CD4-positive, alpha-beta T cell treated with Interleukin-6 at 100 ng/mL for 8 hours (primary cell): ENCODE data around the gene THTPA.

Experiments
- DNase-seq: peaks from one replicate; pipeline ENCODE4 v3.0.0-alpha.2; 2020; ENCODE audit warnings: mixed read lengths, low spot score

THTPA gene, protein sequence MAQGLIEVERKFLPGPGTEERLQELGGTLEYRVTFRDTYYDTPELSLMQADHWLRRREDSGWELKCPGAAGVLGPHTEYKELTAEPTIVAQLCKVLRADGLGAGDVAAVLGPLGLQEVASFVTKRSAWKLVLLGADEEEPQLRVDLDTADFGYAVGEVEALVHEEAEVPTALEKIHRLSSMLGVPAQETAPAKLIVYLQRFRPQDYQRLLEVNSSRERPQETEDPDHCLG

DNA sequence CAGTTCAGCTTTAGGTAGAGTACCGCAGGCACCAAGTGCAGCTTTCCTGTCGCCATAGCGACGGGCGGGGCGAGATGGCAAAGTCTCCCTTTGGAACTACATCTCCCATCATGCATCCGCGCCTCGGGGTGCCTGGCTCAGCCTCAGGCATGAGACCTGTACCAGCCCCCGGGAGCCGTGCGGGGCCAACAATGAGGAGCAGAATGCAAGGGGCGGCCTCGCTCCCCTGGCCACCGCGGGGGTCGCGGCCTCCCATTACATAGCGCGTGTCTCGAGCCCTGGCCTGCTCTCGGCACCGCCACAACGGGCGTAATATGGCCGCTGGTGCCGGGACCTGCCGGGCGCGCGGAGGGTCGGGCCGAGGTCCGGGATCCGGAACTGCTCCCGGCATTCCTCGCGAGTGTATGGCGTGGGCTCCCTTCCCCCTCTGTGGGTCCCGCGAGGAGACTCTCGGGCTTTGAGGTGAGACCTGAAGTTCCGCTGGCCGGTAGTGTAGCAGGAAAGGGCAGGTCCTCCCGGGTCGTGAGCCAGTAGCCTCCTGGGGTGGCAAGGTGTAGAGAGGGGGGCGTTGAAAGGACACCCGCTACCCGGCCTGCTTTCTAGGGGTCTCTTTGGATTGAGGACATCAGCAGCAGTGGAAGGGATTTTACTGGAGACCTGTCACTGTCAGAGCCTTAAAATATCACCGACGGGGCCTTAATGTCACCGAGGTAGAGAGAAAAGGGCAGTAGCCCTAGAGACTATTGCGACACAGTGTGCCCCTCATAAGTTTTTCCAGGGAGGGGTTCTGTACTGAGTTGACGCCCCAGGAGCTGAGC, at the start of gene THTPA:
THTPA (plus strand) TSS at position 390 of the 818 bp plus-strand sequence. CDS start 487 bp downstream, outside the sequence.
- DNase-seq, result peak; percentile 92

DNA sequence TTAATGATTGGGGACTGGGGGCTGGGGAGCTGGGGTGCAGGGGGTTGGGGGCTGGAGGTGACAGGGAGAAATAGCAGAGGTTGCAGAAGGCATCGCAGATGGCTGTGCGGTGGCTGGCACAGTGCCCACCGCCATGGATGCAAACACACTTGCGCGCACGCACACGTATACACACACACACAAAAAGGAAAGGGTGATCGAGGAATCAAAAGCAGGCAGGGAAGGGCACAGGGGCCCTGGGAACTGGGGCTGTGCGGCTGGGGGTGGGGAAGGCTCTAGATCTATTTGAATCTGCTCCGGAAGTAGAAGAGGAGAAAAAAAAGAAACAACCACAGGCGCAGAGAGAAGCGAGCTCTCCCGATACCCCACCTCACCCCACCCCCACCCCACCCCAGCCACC, 43.9 kb upstream of the THTPA start:
- peak; percentile 9 for DNase-seq

DNA sequence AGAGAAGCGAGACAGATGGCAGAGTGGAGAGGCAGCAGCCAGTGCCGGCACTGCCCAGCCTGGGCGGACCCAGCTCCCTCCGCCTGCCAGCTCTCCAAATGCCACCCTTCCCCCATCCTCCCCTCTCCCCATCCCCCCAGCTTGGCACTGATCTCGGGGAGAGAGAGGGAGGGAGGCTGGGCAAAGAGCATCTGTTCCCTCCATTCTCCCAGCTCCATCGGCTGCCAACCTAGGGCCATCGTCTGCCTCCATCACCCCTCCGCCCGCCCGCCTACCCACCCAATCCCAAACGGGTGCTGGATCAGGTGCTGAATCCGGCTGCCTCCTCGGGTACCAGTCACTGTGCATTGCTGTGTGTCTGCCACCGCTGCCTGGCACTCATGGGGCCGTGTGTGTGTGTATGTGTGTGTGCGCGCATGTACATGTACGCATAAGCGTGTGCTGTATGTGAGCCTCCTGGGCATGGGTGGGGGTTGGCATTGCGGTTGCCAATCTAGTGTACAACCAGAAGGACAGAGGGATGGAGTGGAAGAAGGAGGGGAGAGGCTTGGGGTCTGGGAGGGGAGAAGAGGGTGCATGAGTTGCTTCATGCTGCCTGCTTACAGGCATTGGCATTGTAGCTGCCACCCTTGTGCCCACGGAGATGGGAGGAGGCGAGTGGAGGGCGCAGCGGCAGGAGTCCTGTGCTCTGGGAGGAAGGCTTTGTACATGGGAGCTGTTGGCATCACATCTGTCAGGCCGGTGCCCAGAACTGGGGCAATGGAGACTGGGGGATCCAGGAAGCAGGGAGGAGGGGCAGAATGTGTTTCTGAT, 42.9 kb upstream of the THTPA start:
- no peak for DNase-seq

DNA sequence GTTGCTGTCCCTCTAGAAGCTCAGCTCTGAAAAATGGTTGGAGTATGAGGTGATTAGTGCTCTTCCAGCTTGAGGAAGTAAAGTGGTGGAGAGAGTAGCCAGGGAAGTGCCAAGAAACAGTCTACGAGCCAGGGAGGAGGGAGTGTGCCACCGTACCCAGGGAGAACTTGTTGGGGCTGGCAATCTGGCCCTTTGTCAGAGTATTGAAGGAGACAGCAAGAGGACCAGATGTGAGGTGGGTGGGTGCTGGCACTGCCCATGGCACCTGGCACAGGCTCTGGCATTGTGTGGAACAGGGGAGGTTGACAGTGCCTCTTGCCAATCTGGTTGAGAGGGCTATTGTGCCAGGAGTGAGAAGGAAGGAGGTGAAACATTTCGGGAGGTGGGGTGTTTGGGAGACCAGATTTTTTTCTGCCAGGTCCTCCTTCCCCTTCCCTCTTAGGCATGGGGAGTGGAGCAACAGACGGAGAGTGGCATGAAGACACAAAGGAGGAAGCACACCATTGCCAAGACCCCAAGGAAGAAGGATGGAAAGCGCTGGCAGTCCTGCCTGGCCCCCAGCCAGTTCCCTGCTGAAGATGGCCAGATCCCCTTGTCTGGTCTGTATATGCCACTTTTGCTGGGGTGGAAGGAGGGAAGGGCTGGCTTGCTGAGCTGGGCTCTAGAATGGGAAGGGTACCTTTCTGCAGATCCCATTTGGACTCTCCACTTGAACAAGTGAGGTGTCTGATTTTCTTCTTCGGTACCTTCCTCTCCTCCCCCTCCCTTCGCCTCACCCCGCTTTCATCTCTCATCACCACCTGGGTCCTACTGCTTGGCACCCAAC, 42.0 kb upstream of the THTPA start:
- no peak for DNase-seq

DNA sequence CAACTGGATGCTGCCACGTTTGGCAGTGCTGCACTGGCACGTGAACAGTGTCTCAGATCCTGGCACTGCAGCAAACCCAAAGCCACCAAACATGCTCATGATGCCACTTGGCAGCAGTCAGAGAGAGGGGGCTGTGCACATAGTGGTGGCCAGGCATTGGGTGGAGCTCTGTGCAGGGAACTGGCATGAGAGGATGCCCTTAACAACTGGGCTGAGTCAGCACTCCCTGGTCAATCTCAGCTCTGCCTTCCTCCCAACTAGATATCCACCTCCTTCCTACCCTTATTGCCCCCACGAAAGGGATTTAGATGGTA, 41.5 kb upstream of the THTPA start:
- DNase-seq, result no peak

DNA sequence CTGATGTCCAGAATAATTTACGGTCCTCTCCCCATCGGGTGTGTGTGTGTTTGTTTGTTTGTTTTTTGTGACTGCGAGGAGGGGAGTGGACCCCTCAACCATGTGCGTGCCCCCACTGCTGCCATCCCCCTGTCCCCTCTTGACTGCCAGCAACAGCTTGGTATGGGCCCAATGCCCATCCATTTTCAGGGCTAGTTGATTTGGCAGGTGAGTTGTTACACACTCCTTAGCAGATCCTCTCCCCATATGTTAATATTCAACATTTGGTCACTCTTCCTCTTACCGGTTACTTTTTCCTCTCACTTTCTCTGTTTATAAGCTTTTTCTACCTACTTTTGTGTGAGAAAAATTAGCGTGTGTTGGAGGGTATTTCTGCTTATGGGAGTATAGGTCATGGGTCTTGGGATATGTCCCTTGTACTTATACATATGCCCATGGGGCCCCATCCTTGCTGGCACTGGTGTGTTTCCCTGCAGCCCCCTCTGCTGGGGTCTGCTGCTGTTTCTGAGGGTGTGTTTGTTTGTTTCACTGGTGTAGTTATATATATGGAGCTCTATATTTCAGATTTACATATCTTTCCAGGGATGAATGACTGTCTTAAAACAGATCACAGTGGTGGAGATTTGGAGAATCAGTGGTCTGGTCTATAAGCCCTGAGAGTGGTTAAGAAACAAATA, 38.3 kb upstream of the THTPA start:
- DNase-seq, result no peak

DNA sequence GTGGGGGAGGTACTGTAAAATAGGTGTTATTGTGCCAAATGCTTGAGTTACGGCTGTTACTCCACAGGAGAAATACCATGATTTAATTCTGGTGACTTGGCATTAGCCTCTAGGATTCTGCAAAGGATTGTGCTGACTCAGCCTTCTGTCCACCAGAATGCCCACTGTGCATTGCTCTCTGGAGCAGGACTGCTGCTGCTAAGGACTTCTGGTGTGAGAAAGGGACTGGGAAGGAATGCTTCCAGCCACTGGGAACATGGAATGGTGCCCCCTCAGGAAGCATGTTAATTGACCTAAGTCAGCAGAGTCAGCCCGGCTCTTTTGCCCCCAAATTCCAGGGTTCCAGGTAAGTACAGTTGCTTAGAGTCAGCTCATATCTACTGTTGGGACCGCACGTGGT, 37.4 kb upstream of the THTPA start:
- no peak for DNase-seq

DNA sequence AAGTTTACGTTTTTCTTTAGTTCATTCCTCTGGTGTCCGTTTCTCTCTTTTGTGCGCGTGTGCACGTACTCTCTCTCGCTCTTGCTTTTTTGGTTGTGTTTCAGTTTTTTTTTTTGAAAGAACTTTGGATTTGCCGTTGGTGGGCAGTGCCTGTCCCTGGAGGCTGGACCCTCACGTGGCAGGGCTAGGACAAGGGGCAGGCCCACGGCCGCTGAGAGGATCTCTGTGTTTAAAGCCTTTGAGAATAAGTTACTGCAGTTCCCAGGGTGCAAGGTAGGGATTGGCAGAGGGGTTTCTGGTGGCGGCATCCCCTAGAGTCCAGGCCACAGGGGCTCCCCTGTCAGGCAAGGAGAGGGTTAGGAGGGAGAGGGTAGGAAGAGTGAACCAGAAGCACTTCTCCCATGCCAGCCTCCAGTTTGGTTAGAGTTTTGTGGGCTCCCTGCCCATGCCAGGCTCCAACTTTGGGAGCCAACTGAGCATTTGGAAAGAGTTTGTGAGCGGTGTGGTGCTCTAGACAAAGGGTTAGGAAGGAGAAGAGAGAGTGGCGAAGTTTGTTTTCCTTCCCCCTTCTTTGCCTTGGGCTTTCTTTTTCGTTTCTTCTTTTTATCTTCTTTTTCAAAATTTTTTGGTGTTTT, 35.1 kb upstream of the THTPA start:
- no peak for DNase-seq

DNA sequence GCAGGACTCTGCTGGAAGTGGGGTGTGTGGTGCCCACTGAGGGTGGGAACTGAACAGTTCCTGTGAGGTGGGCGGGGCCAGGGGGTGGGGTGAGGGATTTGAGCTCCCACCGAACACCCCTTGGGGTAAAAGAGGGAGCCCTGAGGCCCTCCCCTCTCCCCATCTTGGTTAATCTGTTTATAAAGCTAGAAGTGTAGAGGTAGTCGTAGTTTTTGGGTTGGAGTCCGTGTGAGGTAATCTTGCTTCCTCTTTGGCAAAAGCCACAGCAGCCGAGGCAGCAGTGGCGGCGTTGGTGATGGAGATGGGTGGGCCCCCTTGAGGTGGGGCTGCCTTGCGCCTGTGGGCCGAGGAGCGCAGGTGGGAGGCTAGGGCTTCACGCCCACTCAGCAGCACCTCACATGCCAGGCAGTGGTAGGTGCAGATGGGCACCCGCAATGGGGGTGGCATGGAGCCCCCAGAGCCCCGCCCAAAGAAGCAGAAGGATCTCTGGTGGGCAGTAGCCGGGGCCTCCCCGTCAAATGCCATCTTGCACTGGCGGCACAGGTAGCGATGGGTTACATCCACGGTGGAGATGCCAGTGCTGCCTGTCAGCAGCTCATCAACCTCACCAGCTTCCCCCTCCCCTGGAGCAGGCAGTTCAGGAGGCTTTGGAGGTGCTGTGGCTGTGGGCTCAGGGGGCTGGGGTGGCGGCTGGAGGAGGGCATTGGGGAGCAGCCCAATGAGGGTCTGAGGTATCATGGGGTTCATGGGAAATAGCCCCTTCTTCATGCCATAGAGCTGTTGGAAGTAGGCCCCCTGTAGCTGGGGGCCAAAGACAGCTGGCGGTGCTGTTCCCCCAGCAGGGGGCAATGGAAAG, 34.1 kb upstream of the THTPA start:
- DNase-seq, result no peak

DNA sequence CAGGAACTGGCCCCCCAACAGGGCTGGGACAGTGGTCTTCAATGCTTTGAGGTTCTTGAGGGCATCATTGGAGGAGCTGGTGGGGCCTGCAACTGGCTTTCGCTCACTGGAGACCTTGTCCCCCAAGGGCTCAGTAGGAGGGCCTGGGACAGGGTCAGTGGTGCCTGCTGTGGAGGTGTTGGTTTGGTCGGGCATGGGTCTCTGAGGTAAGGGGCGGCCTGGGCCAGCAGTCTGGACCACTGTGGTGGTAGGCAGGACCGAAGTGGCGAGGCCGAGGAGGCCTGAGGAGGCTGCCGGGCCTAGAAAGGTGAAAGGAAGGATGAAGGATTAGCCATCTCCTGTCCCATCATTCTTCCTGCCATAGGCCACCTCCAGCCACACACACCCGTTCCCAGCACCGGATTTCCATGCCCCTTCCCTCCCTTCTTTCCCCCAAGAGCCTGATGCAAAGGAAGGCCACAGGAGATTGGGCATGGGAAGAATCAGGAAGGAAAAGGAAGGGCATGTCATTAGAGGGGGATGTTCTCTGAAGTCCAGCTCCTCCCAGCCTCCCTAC, 33.4 kb upstream of the THTPA start:
- DNase-seq, result no peak

DNA sequence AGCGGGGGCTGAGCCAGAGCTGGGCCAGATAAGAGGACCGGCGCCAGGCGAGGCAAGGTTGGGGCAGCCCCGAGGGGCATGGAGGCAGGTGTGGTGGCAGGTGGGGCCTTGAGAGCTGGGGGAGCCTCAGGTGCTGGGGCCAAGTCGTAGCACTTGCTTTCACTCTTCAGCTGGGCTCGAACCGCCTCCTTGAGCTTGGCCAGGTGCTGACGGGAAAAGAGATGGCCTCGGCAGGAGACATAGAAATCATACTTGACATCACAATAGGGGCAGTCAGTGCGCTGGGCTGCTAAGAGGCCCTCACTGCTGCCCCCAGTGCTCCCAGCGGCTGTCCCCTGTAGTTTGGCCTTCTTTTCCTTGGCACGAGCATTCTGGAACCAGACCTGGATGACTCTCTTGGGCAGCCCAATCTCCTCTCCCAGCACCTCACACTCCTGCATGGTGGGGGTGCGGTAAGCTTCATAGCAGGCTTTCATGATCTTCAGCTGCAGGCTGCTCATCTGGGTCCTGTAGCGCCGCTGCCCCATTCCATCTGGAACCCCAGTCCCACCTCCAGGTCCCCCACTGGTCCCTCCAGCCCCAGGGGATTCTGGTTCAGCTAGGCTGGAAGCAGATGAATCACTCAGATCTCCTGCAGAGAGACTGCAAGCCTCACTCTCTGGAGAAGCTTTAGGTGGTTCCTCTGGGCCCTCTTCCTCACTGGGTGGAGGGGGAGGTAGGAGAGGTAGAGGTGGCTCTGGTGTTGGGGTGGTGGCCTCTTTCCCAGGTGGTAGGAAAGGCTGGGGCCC, 32.6 kb upstream of the THTPA start:
- DNase-seq, result no peak

DNA sequence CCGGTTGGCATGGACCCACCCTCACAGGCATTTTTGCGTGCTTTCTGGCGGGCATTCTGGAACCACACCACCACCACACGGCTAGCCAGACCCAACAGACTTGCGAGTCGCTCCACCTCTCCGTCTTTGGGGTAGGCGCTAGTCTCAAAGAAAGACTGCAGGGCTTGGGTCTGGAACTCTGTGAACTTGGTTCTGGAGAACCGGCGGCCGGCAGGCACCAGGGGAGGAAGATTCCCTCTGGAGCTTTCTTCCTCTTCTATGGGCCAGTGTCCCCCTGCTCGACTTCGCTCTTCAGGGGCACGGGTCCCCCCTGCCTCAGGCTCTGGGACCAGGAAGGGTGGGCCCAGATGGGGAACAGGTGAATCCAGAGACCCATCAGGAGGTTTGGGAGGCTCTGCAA, 31.1 kb upstream of the THTPA start:
- no peak for DNase-seq

DNA sequence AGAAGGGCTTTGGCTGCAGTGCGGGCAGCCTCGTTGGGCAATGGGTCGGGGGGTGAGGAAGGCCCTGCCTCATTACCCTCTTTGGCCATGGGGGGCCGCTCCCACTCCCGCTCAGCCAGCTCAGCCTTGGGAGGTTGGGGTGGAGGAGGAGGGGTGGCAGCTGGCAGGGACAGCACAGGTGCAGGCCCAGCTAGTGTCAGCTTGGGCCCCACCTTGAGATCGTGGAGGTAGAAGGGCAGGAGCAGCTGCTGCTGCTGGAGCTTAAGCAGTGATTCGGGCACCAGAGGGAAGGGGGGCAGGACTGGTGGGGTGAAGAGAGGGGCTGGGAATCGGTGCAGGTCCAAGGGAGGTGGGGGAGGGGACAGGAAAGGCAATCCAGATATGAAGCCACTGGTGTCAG, 30.5 kb upstream of the THTPA start:
- DNase-seq, result no peak

DNA sequence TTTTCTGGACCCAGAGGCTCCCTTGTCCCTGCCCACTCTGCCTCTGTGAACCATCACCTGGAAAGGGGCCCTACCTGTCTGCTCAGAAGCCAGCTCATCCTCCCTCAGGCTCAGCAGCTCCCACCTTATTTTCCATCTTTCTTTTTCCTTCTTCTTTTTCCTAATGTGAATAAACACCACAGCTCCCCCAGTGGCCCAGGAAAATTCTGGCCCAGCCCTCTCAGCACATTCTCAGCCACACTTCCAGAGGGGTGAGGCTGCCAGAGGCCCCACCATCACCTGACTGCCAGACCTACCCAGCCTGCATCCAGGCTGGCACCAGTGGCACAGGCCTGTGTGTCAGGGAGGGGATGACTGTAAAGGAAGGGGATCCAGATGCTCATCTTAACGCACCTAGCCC, 27.5 kb upstream of the THTPA start:
- DNase-seq, result no peak

DNA sequence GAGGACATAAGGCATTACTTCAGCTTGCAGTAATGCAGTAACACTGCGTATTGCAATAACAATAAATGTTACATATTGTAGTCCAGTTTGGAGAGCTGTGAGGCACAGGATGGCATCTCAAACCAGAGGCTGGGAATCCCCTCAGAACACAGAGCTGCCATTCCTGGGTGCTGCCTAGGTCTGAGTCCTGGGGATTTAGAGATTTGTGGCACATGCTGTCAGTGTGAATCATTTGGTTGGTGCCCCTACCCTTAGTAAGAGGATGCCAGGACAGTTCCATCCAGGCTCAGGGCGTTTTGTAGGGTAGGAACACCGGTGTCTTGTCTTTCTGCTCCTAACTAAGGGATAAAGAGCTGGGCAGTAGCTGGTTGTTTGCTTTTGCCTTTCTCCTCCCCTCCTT, 27.1 kb upstream of the THTPA start:
- DNase-seq, result no peak

DNA sequence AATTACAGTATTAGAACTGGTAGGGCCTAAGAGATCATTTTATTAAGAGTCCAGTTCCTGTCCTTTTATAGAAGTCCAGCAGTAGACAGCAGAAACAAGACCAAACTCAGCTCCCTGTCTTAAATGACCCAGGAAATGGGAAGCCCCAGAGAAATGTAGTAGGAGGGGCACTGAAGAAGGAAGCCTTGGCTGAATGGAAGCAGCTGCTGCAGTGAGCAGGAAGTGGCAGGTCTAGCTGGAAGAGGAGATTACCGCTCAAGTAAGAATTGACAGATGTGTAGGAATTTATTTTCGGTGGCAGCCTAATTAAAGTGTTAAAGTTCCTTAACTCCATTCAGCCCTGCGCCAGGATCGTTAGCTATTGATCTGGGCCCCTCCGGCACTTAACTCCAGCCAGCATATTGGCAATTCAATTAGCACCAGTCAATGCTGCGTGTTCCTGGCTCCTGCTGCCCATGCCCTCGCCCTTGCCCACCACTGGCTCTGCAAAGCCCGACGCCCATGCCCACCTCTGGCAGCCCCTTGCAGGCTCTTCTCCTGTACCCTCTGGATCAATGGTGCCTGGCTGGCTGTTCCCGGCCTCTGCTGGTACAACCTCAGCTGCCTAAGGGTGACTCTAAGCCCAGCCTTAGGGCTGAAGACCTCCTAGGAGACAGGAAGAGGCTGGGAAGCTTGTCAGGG, 25.6 kb upstream of the THTPA start:
- no peak for DNase-seq

DNA sequence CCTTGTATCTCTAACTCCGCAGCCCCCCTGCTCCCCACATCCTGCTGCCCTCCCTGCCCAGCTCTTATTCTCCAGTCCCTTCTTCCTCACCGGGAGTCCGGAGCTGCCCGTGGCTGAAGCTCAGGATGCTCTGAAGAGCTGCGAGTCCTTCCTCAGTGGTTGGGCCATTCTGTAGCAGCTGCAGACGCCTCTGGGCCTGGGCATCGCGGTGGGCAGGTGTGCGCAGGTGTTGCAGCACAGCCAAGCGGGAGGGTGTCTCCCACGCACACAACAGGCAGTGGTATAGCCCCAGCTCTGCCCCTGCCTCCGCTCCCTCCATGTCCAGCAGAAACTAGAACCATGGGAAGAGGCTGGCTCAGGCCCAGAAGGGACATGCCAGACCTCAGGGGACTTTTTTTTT, 24.7 kb upstream of the THTPA start:
- DNase-seq, result no peak

DNA sequence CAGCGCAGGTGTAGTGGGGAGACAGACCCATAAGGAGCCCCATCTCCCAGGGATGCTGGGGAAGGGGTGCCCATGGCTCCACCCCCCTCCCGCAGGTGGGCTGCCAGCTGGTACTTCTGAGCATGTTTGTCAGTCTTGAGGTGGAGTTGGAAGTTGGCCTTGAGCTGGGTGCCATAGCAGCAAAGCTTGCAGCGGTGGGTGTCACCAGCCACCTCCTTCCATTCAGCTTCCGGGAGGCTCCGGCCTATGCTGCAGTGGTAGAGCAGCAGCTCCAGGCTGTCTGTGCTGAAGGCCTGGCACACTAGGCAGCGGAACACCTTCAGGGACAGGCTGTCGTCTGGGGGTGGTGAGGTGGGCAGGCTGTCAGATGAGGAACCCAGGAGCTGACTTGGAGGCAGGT, 23.4 kb upstream of the THTPA start:
- DNase-seq, result no peak
